Neural progenitor cell (in vitro differentiated cells): ENCODE data around the gene PTPA.
A peak's percentile ranks its signal among the peaks of the same experiment; 100 is the strongest.

Source experiments
- CTCF ChIP-seq: fragments of 200-600 bp; sonication (generic); IDR thresholded peaks from 2 replicates; pipeline ENCODE4 v1.5.1; 2017; ENCODE audit warnings: antibody characterized with exemption, mild to moderate bottlenecking
- EZH2 ChIP-seq: fragments of 200-600 bp; sonication (generic); IDR thresholded peaks from 2 replicates; pipeline ENCODE4 v1.6.1; 2017; ENCODE audit warnings: antibody characterized with exemption, mild to moderate bottlenecking, moderate library complexity
- EZH2phosphoT487 ChIP-seq: fragments of 200-600 bp; sonication (generic); IDR thresholded peaks from 2 replicates; pipeline ENCODE4 v1.6.1; 2017; ENCODE audit warnings: antibody characterized with exemption

GRCh38 chr9:129102791-129103594 lies 8.2 kb upstream of the PTPA start:
- TF ChIP-seq CTCF (peak; percentile 66), EZH2 (no peak), EZH2phosphoT487 (no peak)
